ENCODE results near the gene TCERG1L.

TCERG1L gene

GRCh38 chr10:131222986-131223385, 88.5 kb downstream of the TCERG1L start:
- no peak for DNase-seq

GRCh38 chr10:131221632-131222277, 89.8 kb downstream of the TCERG1L start:
- DNase-seq = no peak

DNA sequence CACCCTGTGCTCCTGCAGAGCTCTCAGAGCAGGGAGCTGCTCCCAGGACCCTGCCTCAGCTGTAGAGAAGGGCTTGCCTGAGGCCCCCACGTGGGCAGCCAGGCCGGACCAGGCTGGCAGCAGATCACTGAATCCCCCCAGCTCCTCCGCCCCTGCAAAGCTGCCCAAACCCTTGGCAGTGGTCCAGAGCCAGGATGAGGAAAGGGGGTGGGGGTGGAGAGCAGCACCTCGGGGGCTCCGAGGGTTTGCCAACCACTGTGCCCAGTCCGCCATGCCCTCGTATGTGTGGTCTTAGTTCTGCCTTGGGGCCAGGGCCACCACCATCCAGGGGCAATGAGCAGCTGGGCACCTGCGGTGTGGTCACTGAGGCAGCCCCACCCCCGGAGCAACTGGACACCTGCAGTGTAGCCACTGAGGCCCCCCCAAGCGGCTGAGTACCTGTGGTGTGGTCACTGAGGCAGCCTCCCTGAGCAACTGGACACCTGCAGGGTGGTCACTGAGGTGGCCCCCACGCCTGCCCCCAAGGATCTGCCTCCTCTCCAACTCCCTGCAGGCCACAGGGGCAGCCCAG, 90.8 kb downstream of the TCERG1L start:
- no peak for DNase-seq

GRCh38 chr10:131219955-131220489, 91.5 kb downstream of the TCERG1L start:
- no peak for DNase-seq

- DNase-seq = no peak
Measured at GRCh38 chr10:131219584-131219886, 92.0 kb downstream of the TCERG1L start.

DNA sequence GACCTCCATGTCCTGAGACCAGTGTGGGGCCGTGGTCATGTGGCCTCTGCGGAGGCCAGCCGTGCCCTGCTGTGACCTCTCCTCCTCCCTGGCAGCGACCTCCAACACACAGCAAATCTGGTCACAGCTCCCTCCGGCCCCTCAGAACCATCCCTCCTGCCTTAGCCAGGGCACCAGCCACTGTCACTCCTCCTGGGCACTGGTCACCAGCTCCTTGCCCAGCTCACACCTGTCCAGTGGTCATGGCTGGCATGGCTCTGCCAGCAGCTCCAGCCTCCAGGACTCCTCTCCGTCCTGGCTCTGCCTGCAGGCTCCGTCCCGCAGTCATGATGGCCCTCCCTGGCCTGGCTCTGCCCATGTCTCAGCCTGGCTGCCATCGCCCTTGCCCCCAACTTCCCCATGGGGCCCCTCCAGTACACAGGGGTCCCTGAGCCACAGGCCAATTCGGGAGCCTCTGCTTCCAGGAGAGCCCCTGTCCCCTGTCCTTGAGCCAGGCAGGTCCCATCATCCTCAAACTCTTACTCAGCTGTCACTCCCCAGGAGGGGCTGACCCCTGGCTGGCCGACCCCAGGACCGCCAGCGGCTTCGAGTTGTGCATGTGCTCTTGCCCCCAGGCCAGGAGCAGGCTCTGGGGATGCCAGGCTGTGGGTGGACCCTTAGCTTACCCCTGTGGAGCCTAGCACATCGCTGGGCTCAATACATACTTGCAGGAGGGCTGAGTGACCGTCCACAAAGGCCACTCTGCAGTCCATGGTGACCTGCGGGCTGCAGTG, 92.5 kb downstream of the TCERG1L start:
- DNase-seq = no peak

- DNase-seq = no peak
Measured at GRCh38 chr10:131216681-131217230, 94.8 kb downstream of the TCERG1L start.

GRCh38 chr10:131215776-131216175, 95.7 kb downstream of the TCERG1L start:
- DNase-seq = no peak

DNA sequence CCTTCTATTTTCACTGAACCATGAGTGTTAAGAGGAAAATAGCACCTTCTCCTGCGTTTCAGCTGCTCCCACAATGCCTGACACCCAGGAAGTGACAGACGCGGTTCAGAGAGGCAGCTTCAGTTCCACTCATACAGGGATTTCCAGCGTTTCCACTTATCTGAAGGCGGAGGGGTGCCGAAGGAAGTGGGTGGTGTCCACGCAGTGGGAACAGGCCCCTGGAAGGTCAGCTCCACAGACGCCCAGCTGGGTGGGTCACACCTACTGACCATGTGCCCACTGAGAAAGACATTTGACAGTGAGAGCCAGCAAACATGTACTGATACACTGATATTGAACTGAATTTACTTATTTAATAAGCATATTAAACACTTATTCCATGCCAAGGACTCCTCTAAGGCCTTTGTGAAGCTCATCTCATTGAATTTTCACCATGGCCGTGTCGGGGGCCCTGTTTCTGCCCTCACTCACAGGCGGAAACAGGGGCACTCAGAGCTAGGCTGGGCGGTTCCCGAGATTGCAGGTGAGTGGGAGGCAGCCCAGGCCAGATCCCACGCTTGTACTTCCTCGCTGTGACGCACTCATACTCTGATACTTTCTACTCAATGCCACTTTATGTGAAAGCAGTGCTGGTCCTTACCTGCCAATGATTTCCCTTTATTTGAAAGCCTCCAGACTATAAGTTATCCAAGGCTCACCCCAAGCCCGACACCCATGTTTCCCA, 96.8 kb downstream of the TCERG1L start:
- no peak for DNase-seq

GRCh38 chr10:131213741-131214505, 97.6 kb downstream of the TCERG1L start:
- DNase-seq = no peak

DNA sequence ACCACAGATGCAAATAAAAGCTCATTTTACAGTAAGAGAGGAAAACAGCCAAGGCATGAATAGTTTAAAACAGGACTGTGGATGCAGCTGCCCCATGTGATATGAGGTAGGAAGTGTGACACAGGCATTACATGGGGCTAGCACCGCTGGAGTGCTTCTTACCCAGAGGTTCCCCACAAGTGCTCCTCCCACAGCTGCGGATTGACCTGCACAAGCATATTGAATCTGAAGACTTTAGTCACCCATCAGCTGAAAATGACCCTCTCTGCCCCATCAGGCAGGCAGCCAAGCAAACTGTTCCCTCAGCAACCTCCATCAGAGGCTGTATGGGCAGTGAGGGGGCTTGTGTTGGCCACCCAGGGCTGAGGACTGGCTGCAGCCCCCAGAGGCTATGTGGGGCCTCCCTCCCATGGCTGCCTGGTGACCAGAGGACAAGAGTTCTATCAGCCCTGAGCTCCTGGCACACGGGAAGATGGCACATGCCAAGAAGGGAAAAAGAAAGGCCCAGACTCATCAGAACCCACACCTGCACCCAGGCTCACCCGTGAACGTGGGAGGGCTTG, 98.7 kb downstream of the TCERG1L start:
- no peak for DNase-seq

- DNase-seq = no peak
Measured at GRCh38 chr10:131211965-131212619, 99.4 kb downstream of the TCERG1L start.

- DNase-seq = no peak
Measured at GRCh38 chr10:131211559-131211958, 100.0 kb downstream of the TCERG1L start.

GRCh38 chr10:131211146-131211545, 100.4 kb downstream of the TCERG1L start:
- no peak for DNase-seq

GRCh38 chr10:131210181-131210580, 101.3 kb downstream of the TCERG1L start:
- DNase-seq = no peak

GRCh38 chr10:131207584-131208532, 103.7 kb downstream of the TCERG1L start:
- DNase-seq = no peak

GRCh38 chr10:131207176-131207575, 104.3 kb downstream of the TCERG1L start:
- no peak for DNase-seq

- DNase-seq = no peak
Measured at GRCh38 chr10:131206111-131206995, 105.2 kb downstream of the TCERG1L start.

DNA sequence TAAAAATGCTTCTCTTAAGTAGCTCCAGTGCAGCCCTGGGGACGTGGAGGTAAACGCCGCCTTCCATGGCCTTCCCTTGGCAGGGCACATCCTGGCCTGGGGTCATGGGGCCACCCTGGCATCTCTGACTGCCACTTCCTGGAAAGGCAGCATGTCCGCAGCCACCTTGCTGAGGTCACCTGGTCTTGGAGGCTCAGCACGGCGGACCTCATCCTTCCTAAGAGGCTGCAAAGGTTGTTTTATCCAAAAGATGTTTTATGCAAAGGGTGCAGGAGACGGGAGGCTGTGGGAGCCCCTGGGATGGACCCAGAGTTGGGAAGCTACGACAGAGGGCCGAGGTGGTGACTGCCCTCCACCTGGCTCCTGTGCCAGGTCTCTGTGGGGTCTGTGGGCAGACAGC, 106.0 kb downstream of the TCERG1L start:
- DNase-seq = no peak

All from SHP77 treated with DMSO at 0.1 percent for 48 hours (cell line).